ENCODE results near the gene TWNK.
A peak's percentile ranks its signal among the peaks of the same experiment; 100 is the strongest.

The TWNK gene

DNA sequence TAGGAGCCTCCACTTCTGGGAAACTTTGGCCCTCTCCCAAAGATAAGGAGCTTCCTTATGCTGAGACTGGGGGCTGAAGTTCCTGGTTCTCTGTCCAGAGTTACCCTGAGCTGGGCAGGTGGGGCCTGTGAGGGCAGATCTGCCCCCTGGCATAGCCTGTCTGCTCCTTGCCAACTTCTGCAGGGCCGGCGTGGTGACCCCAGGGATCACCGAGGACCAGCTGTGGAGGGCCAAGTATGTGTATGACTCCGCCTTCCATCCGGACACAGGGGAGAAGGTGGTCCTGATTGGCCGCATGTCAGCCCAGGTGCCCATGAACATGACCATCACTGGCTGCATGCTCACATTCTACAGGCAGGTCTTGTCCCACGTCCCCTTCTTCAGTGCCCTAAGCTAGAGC lies 48.0 kb downstream of the TWNK start:
- TF ChIP-seq, protein P1, sequence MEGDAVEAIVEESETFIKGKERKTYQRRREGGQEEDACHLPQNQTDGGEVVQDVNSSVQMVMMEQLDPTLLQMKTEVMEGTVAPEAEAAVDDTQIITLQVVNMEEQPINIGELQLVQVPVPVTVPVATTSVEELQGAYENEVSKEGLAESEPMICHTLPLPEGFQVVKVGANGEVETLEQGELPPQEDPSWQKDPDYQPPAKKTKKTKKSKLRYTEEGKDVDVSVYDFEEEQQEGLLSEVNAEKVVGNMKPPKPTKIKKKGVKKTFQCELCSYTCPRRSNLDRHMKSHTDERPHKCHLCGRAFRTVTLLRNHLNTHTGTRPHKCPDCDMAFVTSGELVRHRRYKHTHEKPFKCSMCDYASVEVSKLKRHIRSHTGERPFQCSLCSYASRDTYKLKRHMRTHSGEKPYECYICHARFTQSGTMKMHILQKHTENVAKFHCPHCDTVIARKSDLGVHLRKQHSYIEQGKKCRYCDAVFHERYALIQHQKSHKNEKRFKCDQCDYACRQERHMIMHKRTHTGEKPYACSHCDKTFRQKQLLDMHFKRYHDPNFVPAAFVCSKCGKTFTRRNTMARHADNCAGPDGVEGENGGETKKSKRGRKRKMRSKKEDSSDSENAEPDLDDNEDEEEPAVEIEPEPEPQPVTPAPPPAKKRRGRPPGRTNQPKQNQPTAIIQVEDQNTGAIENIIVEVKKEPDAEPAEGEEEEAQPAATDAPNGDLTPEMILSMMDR (IDR thresholded peaks at IDR 0.05; ENCODE audit: low read depth, low read length), result no peak
- no peak for DNase-seq (ENCODE audit: extremely low read depth, low read depth)

DNA sequence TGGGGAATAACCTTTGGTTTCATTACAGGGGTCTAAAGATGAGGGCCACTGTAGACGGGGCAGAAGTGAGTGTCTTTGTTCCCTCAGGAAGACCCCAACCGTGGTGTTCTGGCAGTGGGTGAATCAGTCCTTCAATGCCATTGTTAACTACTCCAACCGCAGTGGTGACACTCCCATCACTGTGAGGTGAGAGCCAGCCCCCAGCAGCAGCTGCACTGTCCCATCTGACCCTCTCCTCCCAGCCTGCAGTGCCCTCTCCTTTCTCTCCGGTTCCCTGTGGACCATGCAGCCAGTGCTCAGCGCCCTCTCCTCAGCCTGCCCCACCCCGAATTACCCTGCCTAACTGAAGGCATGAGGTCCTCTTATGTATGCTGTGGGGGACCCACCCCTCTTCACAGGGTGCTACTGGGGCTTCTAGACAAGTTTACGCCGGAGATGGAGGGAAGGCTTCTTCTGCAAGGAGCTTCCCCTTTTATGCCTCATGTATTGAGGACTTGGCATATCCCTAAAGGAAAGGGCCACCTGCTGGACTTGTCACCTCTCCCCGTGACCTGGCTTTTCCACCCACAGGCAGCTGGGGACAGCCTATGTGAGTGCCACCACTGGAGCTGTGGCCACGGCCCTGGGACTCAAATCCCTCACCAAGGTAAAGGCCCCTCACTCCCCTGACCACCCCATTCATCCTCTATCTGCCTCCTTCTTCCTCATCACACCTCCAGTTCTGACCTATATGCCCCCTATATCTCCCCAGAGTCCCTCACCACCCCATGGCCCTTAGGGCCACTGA lies 48.8 kb downstream of the TWNK start:
- TF ChIP-seq, protein P1 (IDR thresholded peaks at IDR 0.05; ENCODE audit: low read depth, low read length), result no peak
- no peak for DNase-seq (ENCODE audit: extremely low read depth, low read depth)

DNA sequence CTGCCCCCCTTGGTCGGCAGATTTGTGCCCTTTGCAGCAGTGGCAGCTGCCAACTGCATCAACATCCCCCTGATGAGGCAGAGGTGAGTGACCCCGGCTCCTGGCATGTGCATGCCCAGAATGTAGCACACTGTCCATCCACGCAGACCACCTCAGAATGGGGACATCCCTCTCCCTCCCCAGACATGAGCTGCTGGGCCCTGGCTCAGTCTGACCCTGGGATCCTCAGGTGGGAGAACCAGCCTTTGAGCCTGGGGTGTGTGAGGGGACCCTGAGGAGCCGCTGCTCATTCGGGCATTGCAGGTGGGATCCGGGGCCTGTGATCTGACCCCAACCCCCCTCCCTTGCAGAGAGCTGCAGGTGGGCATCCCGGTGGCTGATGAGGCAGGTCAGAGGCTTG lies 49.4 kb downstream of the TWNK start:
- DNase-seq (ENCODE audit: extremely low read depth, low read depth), result no peak
- TF ChIP-seq, protein P1 (IDR thresholded peaks at IDR 0.05; ENCODE audit: low read depth, low read length), result no peak

DNA sequence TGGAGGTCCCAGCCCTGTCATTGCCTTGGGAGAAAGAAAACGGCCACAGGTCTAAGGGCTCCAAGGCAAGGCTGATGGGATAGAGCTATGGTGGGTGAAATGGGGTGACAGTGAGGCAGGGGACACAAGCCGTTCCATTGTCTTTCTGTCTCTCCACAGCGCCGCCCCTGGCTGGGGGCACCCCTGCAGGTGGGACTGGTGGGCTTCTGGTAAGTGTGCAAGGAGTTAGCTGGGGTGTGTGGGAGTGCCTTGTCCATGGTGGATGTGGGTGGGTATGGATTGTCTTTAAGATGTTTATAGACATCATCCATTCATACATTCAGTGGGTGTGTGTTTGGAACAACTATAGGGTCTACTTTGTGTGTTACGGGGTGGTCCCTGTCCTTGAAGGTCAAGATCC lies 51.1 kb downstream of the TWNK start:
- no peak for DNase-seq (ENCODE audit: extremely low read depth, low read depth)
- TF ChIP-seq, protein P1 (IDR thresholded peaks at IDR 0.05; ENCODE audit: low read depth, low read length), result no peak

DNA sequence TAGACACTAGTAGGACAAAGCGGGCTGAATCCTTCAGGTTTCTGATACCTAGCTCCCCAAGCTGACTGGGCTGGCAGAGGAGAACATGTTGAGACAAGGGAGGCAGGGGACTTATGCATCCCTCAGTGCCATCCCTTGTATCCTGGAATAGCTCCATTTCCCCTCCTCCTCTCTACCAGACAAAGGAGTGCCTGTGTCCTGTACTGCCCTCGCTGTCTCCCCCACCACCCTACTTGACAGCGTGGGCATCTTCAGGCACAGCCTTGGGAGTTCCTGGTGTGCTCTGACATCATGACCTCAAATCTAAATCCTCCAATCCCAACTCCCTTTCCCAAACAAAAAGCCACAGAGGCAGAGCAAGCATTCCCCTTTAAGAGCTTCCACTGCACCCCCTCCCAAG lies 52.7 kb downstream of the TWNK start:
- no peak for DNase-seq (ENCODE audit: extremely low read depth, low read depth)
- TF ChIP-seq, protein P1 (IDR thresholded peaks at IDR 0.05; ENCODE audit: low read depth, low read length), result no peak

DNA sequence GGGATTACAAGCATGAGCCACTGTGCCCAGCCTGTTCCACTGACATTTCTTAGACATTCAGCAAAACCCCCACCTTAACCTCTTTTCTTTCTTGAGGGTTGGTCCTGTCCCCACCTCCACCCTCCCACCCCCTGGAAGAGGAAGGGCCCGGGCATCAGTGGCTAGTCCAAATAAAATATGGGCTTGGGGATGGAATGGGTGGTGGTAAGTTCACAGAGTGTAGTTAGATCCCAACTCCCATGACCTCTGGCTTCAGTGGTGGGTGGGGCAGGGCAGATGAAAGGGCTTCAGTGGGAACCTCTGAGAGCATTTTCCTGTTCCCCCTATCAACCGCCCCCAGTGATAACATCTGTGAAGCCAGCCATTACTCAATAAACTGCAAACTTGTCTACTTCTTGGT lies 53.5 kb downstream of the TWNK start:
- DNase-seq (ENCODE audit: extremely low read depth, low read depth), result no peak
- TF ChIP-seq, protein P1 (IDR thresholded peaks at IDR 0.05; ENCODE audit: low read depth, low read length), result no peak

DNA sequence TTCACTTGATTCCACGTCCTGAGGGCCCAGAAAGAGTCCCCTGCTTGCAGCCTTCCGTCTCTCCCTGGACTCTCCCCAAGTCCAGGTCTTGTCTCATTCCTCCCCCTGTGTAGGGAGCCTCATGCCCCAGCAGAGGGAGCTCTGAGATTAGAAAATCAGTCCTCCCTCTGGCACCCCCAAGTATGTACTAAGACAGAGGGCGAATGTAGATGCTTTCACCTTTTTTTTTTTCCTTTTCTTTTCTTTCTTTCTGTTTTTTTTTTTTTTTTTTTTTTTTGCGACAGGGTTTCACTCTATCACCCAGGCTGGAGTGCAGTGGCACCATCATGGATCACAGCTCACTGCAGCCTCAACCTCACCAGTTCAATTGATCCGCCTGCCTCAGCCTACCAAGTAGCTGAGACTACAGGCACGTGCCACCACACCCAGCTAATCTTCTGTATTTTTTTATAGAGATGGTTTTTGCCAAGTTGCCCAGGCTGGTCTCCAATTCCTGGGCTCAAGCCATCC lies 54.0 kb downstream of the TWNK start:
- DNase-seq (ENCODE audit: extremely low read depth, low read depth), result peak; percentile 76
- TF ChIP-seq, protein P1 (IDR thresholded peaks at IDR 0.05; ENCODE audit: low read depth, low read length), result peak; percentile 87

Measured in AG09319 (cell line).